ENCODE results near the gene TMEM178B.
"Not testable (repeated sequence)": the region's sequence is repeated elsewhere in the genome, so short reads cannot be mapped to it uniquely, and the experiment has no call there.

Gene TMEM178B

DNA sequence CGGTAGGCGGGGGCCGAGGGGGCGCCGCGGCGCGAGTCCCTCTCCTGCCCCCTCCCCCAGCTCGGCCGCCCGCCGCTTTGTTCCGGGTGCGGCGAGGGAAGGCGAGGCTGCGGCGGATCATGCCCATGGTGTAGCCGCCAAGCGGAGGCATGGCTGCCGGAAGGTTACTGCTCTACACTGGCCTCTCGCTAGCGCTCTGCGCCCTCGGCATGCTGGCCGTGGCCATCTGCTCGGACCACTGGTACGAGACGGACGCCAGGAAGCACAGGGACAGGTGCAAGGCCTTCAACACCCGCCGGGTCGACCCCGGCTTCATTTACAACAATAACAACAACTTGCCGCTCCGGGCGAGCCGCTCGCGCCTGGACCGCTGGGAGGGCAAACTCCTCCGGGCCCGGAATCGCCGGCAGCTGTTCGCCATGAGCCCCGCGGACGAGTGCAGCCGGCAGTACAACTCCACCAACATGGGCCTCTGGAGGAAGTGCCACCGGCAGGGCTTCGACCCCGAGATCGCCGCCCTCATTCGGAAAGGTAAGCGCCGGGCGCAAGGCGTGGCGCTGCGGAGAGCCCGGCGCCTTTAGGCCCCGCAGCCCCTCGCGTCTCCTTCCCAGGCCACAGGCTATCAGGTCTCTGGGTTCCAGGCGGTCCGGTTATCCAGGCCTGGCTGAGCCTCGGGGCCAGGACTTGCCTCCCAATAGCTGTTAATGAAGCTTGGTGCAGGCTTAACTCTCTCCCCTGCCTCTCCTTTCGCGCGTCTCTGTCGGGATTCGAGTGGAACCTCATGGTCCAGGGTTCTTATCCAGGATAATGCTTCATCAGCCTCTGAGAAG lies 513 bp downstream of the TMEM178B start:
- no peak for DNase-seq

DNA sequence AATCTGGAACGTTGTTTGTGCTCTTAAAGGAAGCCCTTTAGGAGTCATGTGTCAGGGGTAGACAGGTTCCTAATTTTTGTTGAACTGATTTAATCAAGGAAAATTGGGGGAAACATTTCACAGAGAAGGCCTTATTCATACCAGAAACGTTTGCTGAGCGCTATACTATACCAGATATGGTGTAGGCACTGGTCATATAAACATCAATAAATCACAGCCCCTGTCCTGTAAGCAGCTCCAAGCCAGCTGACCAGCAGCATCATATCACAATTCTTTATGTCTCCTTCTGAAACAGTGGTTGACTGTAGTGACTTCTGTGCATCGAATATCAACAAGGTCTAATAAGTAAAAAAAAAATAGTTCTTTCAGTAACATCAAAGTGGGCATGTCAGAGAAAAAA lies 1.1 kb downstream of the TMEM178B start:
- DNase-seq: no peak

DNA sequence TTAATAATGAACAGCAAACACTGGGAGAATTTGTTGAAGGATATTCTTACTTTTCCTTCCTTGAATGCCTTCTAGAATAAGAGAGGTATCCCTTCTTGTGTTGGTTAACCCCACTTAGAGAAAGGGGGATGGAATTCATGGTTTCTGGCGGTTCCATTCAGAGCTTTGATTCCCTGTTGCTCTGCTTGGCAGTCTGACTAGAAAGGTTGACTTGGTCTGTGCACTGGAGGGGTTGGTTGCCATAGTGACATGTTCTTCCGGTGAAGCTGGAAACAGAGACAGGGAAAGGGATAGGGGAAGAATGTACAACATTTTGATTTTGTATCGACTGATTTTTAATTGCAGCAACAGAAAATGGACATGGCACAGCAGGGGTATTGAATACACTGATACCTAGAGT lies 2.5 kb downstream of the TMEM178B start:
- no peak for DNase-seq

DNA sequence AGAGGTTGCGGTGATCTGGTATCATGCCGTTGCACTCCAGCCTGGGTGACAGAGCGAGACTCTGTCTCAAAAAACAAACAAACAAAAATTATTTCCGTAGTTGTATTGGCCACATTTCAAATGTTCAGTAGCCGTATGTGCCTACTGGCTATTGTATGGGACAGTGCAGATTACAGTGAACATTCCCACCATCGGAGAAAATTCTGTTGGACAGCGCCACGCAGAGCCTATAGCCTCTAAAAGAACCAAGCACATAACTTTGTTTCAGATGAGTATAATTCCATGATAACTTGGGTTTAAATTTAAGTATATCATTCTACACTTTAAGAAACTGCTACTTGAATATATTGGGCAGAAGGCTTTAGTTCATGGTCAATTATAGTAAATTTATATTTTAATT lies 5.4 kb downstream of the TMEM178B start:
- DNase-seq: no peak

DNA sequence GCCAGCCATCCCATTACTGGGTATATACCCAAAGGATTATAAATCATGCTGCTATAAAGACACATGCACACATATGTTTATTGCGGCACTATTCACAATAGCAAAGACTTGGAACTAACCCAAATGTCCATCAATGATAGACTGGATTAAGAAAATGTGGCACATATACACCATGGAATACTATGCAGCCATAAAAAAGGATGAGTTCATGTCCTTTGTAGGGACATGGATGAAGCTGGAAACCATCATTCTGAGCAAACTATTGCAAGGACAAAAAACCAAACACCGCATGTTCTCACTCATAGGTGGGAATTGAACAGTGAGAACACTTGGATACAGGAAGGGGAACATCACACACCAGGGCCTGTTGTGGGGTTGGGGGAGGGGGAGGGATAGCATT lies 15.6 kb downstream of the TMEM178B start:
- DNase-seq: not testable (repeated sequence)

DNA sequence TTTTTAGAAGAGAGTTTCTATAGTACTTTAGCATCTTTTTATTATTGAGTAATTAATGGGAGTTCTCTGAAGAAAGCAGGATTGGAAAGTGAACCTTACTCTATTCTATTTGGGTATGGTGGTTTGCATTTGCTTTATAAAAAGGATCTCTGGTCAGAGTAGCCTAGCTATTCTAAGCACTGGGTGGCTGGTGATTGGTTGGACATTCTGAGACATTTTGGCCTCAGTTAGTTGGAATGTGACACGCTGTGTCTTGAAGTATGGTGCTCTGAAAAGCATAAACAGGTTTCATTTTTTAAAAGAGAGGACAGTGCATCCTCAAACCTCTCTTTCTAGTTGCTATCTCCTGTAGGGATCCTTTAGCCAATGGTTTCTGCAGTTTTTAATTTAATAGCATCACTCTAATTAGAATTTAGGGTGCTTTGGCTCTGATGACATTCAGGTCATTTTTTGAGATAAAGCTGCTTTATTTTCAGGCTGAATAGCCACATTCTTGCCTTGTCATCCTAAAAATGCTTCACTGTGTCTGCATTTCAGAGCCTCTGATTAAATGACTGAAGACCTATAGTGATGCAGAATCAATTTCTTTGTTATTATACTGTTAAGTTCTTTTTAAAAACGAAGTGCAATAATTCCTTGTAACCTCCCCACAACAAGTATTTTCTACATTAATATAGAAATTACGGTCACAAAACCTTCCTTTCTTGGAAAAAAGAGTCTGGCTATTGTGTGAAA lies 20.6 kb downstream of the TMEM178B start:
- DNase-seq: no peak

DNA sequence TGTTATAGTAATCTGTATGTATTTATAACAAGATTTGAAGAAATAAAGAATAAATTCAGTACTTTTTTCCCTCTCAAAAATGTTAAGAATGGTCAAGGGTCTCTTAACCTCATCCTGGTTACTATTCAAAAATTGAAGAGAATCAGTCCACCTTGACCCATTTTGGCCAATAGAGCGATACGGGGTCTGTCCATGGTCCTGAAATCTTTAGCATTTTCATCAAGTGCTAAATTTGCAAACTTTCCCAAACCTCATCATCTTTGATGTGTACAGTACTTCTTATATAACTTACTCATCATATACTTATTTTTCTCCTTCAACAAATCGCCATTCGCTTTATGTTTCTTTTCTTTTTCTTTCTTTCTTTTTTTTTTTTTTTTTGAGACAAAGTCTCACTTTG lies 23.6 kb downstream of the TMEM178B start:
- no peak for DNase-seq

DNA sequence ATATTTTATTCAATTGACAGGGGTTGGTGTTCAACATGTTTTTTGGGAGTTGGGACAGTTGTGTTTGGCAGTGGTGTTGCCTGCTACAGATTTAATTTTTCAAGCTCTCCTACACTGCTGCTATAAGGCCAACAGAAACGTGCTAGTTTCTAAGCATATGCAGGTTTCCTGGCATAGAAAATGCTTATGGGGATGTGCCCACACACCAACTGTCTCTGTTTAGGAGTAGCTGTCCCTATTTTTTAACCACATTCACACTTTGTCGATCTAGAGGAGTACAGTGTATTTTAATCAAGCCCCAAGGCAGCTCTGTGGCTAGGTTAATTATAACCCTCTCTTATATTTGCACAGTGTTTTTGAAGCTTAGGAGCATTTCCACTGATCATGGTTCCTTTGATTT lies 28.6 kb downstream of the TMEM178B start:
- DNase-seq: no peak

DNA sequence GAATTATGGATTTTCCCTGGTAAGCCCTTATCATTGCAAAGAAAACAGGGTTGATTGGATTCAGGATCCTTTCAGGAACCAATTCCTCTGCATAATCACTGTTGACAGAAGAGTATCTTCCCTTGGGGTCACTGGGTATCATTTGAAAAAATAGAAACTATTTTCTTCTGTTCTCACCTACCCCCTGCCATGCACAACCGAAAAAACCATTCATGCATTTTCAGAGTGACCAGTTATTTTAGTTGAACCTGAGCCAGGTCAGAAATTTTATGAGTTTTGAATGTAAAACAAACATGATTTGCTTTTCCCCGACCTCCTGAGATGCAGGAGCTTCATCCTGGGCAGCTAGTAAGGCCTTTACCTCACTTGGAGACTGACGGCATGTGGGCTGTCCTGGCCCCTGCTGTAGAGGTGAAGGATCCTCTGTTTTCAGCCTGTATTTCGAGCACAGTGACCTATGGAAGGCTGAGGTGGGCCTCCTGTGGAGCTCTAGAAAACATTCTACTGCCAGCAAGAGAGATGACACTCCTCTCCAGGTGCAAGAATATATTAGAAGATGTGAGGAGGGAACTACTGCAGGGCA lies 30.1 kb downstream of the TMEM178B start:
- no peak for DNase-seq

DNA sequence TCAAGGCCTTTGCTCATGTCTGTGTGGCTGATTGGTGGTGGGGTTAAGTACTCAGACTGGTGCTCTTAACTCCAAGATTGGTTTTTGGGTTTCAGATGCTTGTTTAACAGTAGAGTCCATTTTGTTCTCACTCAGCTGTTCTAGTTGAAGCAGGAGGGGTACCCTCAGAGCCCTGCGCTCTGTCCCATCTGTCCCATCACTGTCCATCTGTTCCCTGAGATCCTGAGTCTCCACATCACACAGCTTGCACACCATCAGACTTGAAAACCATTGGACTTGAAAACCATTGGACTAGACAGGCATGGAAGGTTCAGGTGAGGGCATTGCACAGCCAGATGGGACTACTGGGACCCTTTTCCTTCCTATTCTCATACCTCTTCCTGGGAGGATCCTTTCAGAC lies 39.3 kb downstream of the TMEM178B start:
- DNase-seq: no peak

DNA sequence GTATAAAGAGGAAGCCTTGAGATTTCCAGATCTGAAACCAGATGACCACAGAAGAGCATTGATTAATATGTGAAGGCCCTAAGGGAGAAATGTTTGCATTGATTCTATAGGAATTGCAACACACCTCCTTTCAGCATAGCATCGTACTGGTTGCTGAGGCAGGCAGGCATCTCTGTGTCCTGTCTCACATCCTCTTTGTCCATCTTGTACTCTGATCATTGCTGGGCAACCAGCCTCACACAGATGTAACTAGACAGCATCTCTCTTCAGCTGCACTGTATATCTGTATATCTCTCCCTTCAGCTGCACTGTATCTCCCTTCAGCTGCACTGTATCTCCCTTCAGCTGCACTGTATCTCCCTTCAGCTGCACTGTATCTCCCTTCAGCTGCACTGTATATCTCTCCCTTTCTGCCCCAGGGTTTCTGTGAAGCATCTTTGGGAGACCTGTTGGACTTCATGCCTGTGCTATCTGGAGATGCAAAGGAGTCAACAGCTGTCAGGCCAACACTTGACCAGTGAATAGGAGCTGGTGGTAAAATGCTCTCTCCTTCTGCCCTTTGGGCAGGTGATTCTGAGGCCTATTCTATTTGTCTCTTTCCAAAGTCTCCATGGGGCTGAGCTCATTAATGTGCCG lies 40.3 kb downstream of the TMEM178B start:
- DNase-seq: no peak

DNA sequence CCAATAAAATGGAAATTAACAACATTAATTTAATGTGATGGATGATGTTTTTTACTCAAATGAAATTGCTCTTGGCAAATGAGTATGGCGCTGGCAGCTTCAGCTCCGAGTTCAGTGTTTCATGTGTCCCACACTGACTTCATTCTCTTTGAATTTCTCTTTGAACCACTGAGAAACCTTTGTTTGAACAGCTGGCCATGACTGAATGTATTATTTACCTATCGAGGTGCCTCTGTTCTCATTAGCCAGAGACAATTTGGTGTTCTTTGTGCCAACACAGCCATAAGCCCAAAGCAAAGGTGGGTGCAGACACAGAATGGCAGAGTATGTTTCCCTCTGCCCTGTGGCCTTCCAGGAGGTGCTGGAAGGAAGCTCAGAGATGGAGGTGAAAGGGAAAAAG lies 42.1 kb downstream of the TMEM178B start:
- DNase-seq: no peak

DNA sequence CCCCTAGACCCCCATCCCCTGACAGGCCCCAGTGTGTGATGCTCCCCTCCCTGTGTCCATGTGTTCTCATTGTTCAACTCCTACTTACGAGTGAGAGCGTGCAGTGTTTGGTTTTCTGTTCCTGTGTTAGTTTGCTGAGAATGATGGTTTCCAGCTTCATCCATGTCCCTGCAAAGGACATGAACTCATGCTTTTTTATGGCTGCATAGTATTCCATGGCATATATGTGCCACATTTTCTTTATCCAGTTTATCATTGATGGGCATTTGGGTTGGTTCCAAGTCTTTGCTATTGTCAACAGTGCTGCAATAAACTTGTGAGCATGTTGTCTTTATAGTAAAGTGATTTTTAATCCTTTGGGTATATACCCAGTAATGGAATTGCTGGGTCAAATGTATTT lies 42.8 kb downstream of the TMEM178B start:
- not testable (repeated sequence) for DNase-seq

DNA sequence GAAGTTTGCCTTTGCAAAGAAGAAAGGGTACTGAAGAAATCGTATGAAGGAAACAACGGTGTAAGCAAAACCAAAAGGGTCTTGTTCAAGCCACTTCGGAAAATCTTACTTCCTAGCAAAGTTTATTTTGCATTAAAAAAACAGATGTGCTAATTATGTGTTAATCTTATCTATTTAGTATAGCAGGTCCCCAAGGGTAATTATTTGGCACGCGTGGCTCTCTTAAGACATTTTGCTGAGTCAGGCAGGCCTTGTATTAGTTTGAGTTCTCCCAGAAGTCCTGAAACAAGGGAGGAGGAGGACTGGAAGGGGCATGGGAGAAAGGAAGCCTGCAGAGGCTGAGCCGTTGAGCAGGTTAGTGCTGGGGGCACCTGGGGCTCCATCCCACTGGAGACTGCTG lies 44.9 kb downstream of the TMEM178B start:
- DNase-seq: no peak

DNA sequence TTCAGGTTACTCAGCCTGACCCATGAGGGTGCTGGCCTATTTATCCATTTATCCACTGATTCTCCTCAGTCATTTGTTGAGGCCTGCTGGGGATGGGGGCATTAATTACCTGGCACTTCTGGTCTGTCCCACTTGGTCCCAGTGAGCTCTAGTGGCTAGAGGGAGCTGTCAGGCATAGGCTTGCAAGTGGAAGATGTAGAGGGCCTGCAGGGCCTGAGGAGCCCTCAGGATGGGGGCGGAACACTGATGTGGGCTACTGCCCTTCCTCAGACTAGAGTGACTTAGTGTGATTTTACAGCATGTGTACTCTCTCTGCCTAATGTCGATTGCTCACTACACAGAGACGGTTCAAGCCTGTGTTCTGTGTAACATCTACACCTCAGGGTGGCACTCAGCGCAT lies 45.3 kb downstream of the TMEM178B start:
- DNase-seq: no peak

DNA sequence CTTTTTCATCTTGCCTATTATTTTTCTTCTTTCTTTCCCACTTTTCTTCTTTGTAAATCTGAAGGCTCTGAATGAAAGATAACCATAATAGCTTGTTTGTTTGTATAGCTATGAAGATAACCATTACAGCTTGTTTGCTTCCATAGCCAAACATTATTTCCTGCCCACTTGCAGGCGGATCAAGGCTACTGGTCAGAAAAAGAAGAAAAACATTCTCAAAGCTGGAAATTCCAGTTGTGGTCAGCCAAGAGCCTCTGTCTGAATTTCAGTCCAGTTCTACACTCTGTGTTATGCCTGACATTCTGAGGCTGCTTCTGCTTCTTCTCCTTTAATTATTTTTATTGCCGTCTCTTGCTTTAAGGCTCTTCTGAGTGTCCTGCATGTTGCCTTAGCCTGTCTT lies 48.9 kb downstream of the TMEM178B start:
- DNase-seq: no peak

DNA sequence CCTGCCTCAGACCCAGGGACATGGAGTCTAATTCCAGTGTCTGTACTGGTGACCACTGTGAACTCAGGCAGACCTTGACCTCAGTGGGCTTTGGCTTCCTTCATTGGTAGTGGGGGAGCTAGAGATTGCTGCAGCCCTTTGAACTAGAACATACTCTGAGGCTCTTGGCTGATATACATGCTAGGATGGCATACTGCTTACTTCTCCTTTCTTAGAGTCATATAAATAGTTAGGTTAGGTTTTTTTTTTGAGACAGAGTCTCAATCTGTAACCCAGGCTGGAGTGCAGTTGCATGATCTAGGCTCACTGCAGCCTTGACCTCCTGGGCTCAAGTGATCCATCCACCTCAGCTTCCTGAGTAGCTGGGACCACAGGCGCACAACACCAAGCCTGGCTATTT lies 49.7 kb downstream of the TMEM178B start:
- DNase-seq: no peak

DNA sequence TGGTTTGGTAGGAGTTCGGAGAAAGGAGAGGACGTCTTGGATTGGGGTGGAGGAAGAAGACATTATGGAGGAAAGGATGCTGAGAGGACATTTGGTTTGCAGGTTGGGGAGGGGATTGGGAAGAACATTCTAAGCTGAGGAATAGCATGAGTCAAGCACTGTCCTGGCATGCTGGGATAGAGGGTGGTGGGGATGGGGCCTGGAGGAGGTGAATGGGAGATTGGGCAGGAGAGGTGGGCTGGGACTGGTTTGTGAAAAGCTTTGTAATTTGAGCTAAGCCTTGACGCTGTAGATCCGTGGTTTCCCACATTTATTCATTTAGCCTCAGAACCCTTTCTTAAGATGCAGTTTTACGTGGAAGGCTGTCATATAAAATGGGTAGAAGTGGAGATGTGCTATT lies 52.2 kb downstream of the TMEM178B start:
- no peak for DNase-seq

DNA sequence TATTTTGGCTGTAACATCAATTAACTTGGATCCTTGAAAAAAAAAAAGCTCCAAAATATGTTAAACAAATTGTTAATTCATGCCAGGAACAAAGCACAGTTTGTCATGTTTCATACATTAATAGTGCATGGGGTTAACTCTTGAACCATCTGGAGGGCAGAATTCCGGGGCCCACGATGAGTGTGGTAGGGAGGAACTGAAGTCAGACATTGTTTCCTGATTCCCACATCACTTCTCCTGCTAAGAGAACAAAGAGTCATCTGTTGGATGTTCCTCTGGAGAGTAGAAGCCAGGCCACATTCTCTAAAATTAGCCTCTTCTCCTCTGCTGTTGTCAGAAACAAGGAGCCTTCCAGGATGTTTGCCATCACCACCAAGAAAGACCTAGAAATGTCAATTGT lies 54.6 kb downstream of the TMEM178B start:
- DNase-seq: no peak

DNA sequence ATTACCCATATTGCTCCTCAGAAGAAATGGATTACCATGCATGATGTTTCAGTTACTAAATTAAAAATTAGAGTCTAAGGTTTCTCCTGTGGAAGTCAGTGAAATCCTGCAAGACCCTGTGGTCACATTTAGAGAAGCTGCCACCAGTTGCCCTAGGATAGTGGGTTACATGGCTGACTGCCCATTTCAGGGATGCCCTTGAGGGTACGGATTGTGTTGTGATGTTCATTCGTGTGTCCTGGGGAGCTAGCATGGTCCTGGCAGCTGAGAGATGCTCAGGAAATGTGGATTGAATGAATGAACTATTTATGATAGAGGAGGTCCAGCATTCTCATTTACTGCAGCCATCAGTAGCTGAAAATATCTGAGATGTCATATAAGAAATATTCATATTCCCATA lies 55.1 kb downstream of the TMEM178B start:
- no peak for DNase-seq

DNA sequence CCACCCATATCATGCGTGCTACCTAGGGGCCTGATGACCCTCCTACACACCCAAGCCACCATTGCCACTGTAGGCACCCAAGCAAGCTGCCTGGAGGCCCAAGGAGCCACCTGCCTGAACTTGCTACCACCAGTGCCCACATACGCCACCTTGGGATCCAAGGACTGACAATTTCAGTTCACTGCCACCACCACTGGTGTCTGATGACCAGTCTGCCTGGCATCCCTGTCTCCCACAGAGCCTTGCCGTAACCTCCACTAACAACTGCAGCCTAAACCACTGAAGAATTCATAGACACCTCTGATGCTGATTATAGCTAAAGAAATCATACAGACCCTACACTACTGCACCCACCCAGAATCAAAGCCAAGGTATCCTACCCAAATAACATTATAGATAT lies 58.8 kb downstream of the TMEM178B start:
- no peak for DNase-seq

DNA sequence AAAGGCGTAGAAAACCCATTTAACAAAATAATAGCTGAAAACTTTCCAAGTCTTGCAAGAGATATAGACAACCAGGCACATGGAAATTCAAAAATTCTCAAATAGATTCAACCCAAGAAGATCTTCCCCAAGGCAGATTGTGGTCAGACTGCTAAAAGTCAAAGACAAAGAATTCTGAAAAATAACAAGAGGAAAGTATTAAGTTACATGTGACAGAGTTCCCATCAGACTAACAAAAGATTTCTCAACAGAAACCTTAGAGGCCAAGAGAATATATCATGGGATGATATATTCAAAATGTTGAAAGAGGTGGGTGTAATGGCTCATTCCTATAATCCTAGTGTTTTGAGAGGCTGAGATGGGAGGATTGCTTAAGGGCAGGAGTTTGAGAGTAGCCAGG lies 59.8 kb downstream of the TMEM178B start:
- DNase-seq: no peak

DNA sequence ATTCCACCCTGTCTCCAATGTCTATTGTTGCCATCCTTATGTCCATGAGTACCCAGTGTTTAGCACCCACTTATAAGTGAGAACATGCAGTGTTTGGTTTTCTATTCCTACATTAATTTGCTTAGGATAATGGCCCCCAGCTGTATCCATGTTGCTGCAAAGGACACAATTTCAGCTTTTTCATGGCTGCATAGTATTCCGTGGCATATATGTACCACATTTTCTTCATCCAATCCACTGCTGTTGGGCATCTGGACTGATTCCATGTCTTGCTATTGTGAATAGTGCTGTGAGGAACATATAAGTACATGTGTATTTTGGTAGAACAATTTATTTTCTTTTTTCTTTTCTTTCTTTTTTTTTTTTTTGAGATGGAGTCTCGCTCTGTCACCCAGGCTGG lies 68.2 kb downstream of the TMEM178B start:
- no peak for DNase-seq

All from 8988T (cell line).